CD14-positive monocyte (primary cell): Measurements from ENCODE around the gene TXNL1. TPM values are rescaled to one million over a fixed set of nuclear protein-coding genes. Genes with fewer than 3 reads are reported as not detected.

Experiments used
- DNase-seq, 3 donors: peaks; one replicate each; pipeline ENCODE4 v3.0.0-alpha.2; 2011 to 2022
- H2AFZ ChIP-seq: 2 replicates; pipeline ENCODE4 v1.6.0; 2012; ENCODE audit warnings: mild to moderate bottlenecking, low read depth, low read length, inconsistent platforms; ENCODE audit not compliant: insufficient read depth, poor library complexity, severe bottlenecking
- H3K27ac ChIP-seq, 2 donors: 1 replicate in 1 of 2; 2 replicates in 1 of 2; pipeline ENCODE4 v1.5.1; 2012 to 2013; ENCODE audit warnings: low read length in 2 of 2, control low read depth in 1 of 2, inconsistent platforms in 1 of 2, low read depth in 1 of 2, mild to moderate bottlenecking in 1 of 2
- H3K27me3 ChIP-seq, 2 donors: one replicate each; pipeline versions ENCODE4 v1.6.0 to v1.6.1; 2011 to 2013; ENCODE audit warnings: low read length in 2 of 2; ENCODE audit not compliant: control insufficient read depth in 2 of 2, insufficient read depth in 2 of 2
- H3K36me3 ChIP-seq, 2 donors: replicated peaks in 1 of 2; 1 replicate in 1 of 2; 2 replicates in 1 of 2; pipeline versions ENCODE4 v1.5.1 to v1.6.1; 2012 to 2013; ENCODE audit warnings: low read length in 2 of 2, control low read depth in 1 of 2, inconsistent platforms in 1 of 2, mild to moderate bottlenecking in 1 of 2; ENCODE audit not compliant: insufficient read depth in 2 of 2, control insufficient read depth in 1 of 2
- H3K4me1 ChIP-seq, 2 donors: 1 replicate in 1 of 2; 2 replicates in 1 of 2; pipeline versions ENCODE4 v1.5.1 to v1.6.1; 2012 to 2013; ENCODE audit warnings: low read length in 2 of 2, control low read depth in 1 of 2, inconsistent platforms in 1 of 2, mild to moderate bottlenecking in 1 of 2, moderate library complexity in 1 of 2; ENCODE audit not compliant: insufficient read depth in 2 of 2, control insufficient read depth in 1 of 2
- H3K4me2 ChIP-seq: replicated peaks from 2 replicates; pipeline ENCODE3; 2012; ENCODE audit warnings: low read length, moderate library complexity, mild to moderate bottlenecking; ENCODE audit not compliant: poor library complexity, severe bottlenecking; ENCODE audit errors: extremely low read depth
- H3K4me3 ChIP-seq, 3 experiments: fragments of 200-600 bp in 1 of 3; sonication (generic) in 1 of 3; replicated peaks in 1 of 3; 1 replicate in 2 of 3; 2 replicates in 1 of 3; pipeline ENCODE4 v1.5.1; 2011 to 2013; ENCODE audit warnings: low read length in 3 of 3, mild to moderate bottlenecking in 3 of 3, control low read depth in 2 of 3, low read depth in 2 of 3, inconsistent platforms in 1 of 3, moderate library complexity in 1 of 3
- H3K79me2 ChIP-seq: 2 replicates; pipeline ENCODE4 v1.6.0; 2012; ENCODE audit warnings: mild to moderate bottlenecking, control low read depth, inconsistent platforms, low read length, moderate library complexity; ENCODE audit not compliant: insufficient read depth
- H3K9ac ChIP-seq: 2 replicates; pipeline ENCODE4 v1.6.0; 2017; ENCODE audit warnings: low read length, mild to moderate bottlenecking; ENCODE audit not compliant: insufficient read depth, poor library complexity, severe bottlenecking
- H3K9me3 ChIP-seq, 2 donors: replicated peaks in 1 of 2; 1 replicate in 1 of 2; 2 replicates in 1 of 2; pipeline versions ENCODE4 v1.5.1 to v1.6.1; 2012 to 2013; ENCODE audit warnings: low read length in 2 of 2, control low read depth in 1 of 2; ENCODE audit not compliant: control insufficient read depth in 1 of 2, insufficient read depth in 1 of 2
- H4K20me1 ChIP-seq: 2 replicates; pipeline ENCODE4 v1.6.0; 2012; ENCODE audit warnings: mild to moderate bottlenecking, low read length, control low read depth, moderate library complexity; ENCODE audit not compliant: insufficient read depth
- H3K27ac Mint-ChIP-seq, 7 donors: one replicate each; pipeline ENCODE4 v1.8.0; 2020; ENCODE audit warnings: mild to moderate bottlenecking in 7 of 7, mixed read lengths in 7 of 7, moderate library complexity in 6 of 7, inconsistent platforms in 2 of 7
- H3K27me3 Mint-ChIP-seq, 3 donors: one replicate each; pipeline ENCODE4 v1.8.0; 2021 to 2022; ENCODE audit warnings: low read depth in 3 of 3, mild to moderate bottlenecking in 3 of 3, mixed read lengths in 3 of 3, moderate library complexity in 3 of 3, inconsistent platforms in 1 of 3
- H3K36me3 Mint-ChIP-seq, 2 donors: one replicate each; pipeline ENCODE4 v1.8.0; 2020; ENCODE audit warnings: mixed read lengths in 2 of 2, inconsistent platforms in 1 of 2, mild to moderate bottlenecking in 1 of 2
- H3K4me1 Mint-ChIP-seq: one replicate; pipeline ENCODE4 v1.8.0; 2020; ENCODE audit warnings: mild to moderate bottlenecking, mixed read lengths
- H3K4me3 Mint-ChIP-seq, 2 donors: one replicate each; pipeline ENCODE4 v1.8.0; 2020; ENCODE audit warnings: mild to moderate bottlenecking in 2 of 2, mixed read lengths in 2 of 2, moderate library complexity in 1 of 2
- H3K9me3 Mint-ChIP-seq, 7 donors: one replicate each; pipeline ENCODE4 v1.8.0; 2020 to 2022; ENCODE audit warnings: mixed read lengths in 7 of 7, mild to moderate bottlenecking in 6 of 7, moderate library complexity in 6 of 7, inconsistent platforms in 2 of 7
- CTCF ChIP-seq: fragments of 200-600 bp; IDR thresholded peaks from one replicate; pipeline ENCODE4 v1.8.0; 2022; ENCODE audit warnings: antibody characterized with exemption, mild to moderate bottlenecking
- WGBS: methylation state at CpG from one replicate; pipeline ENCODE4 v1.1.5; 2013; ENCODE audit warnings: missing lambda C conversion rate; ENCODE audit not compliant: insufficient coverage; 5-methylcytosine and 5-hydroxymethylcytosine counted together
- intact Hi-C, 2 donors: fragments of 100-400 bp; cut with micrococcal nuclease; formaldehyde crosslinking; loops; one replicate each; pipeline versions ENCODE4 v1.15.0 to v1.15.1; 2023
- polyA plus RNA-seq, 3 donors: library from polyadenylated mRNA; depleted of rRNA in 1 of 3; unstranded in 2 of 3; stranded (reverse) in 1 of 3; fragments of 300-500 nt in 2 of 3; fragments of >200 nt in 1 of 3; fragmentation: Illumina TruSeq in 2 of 3; gene quantifications; 1 replicate in 2 of 3; 2 replicates in 1 of 3; pipeline ENCODE4 v1.2.3, GENCODE V29; 2012 to 2021

The TXNL1 gene
- polyA plus RNA-seq, 3 donors, result 22.3 to 80.4 (median 77.8) TPM

GRCh38 chr18:56662502-56662901 lies 24.1 kb upstream of the TXNL1 start:
- 97% methylated on average over 4 of the region's 5 CpGs for WGBS
- Mint-ChIP-seq H3K4me3 (no peak overlapping the region), H3K27ac (no peak overlapping the region), H3K36me3 (peaks cover 13% of the 10 kb centered on the region in 2 donors), H3K27me3 (no peaks in the 10 kb centered on the region), H3K4me1 (peaks cover 27% of the 10 kb centered on the region), H3K9me3 (peaks cover 0 to 6% (median 0%) of the 10 kb centered on the region in 7 donors)
- no peak for TF ChIP-seq CTCF
- Histone ChIP-seq H3K79me2 (peaks cover 94% of the 10 kb centered on the region), H3K4me3 (no peak overlapping the region), H3K36me3 (no peaks in the 10 kb centered on the region), H3K4me2 (no peak overlapping the region), H3K27me3 (no peaks in the 10 kb centered on the region), H3K4me1 (peaks cover 0 to 2% of the 10 kb centered on the region in 2 donors), H4K20me1 (peaks cover 48% of the 10 kb centered on the region), H3K27ac (no peak overlapping the region), H2AFZ (no peak overlapping the region), H3K9me3 (no peaks in the 10 kb centered on the region), H3K9ac (no peak overlapping the region)
- intact Hi-C loops, result no loop called here
- DNase-seq, result no peak

GRCh38 chr18:56662063-56662408 lies 23.6 kb upstream of the TXNL1 start:
- TF ChIP-seq CTCF, result no peak
- peaks cover 95% of the 10 kb centered on the region for H3K79me2 ChIP-seq
- Mint-ChIP-seq H3K9me3 (peaks cover 0 to 6% (median 0%) of the 10 kb centered on the region in 7 donors), H3K4me3 (no peak overlapping the region), H3K27ac (no peak overlapping the region), H3K4me1 (peaks cover 25% of the 10 kb centered on the region), H3K36me3 (peaks cover 13 to 15% of the 10 kb centered on the region in 2 donors), H3K27me3 (no peaks in the 10 kb centered on the region)
- intact Hi-C loops, result no loop called here
- no peak overlapping the region for H3K4me3 ChIP-seq
- no peak overlapping the region for H3K9ac ChIP-seq
- H3K9me3 ChIP-seq, result no peaks in the 10 kb centered on the region
- H3K27me3 ChIP-seq, result no peaks in the 10 kb centered on the region
- H3K27ac ChIP-seq, result no peak overlapping the region
- H3K4me2 ChIP-seq, result no peak overlapping the region
- H3K36me3 ChIP-seq, result no peaks in the 10 kb centered on the region
- 50% methylated on average over 4 of the region's 4 CpGs for WGBS
- H3K4me1 ChIP-seq, result peaks cover 0 to 2% of the 10 kb centered on the region in 2 donors
- no peak overlapping the region for H2AFZ ChIP-seq
- H4K20me1 ChIP-seq, result peaks cover 46% of the 10 kb centered on the region
- DNase-seq, result no peak
